HepG2 (cell line): Measurements from ENCODE around the gene ZNF624. TPM values are rescaled to one million over a fixed set of nuclear protein-coding genes. Genes with fewer than 3 reads are reported as not detected.
A peak's percentile ranks its signal among the peaks of the same experiment; 100 is the strongest.

Experiments
- BCL3 ChIP-seq: sonication (generic); formaldehyde crosslinking; IDR thresholded peaks from 2 replicates; pipeline ENCODE4 v1.5.1; 2020; ENCODE audit warnings: mild to moderate bottlenecking, missing genetic modification reagents, moderate library complexity
- E2F5 ChIP-seq: sonication (generic); formaldehyde crosslinking; conservative IDR thresholded peaks from 2 replicates; pipeline ENCODE4 v1.4.0; 2020; ENCODE audit warnings: missing genetic modification reagents
- FOXJ3 ChIP-seq: sonication (generic); formaldehyde crosslinking; IDR thresholded peaks from 2 replicates; pipeline ENCODE4 v1.4.0; 2020; ENCODE audit warnings: missing genetic modification reagents, mild to moderate bottlenecking, borderline replicate concordance
- GATA4 ChIP-seq: sonication (generic); IDR thresholded peaks from 2 replicates; pipeline ENCODE4 v1.6.1; 2016; ENCODE audit warnings: antibody characterized with exemption, low read depth, borderline replicate concordance
- GATAD2A ChIP-seq: IDR thresholded peaks from 2 replicates; pipeline ENCODE4 v1.6.1; 2016
- PHF20 ChIP-seq: sonication (generic); formaldehyde crosslinking; IDR thresholded peaks from 2 replicates; pipeline ENCODE4 v1.5.0; 2020; ENCODE audit warnings: mild to moderate bottlenecking, missing genetic modification reagents
- RFX1 ChIP-seq: fragments of 450-650 bp; IDR thresholded peaks from 2 replicates; pipeline ENCODE4 v1.6.1; 2017
- SAP130 ChIP-seq: IDR thresholded peaks from 2 replicates; pipeline ENCODE4 v1.6.1; 2016; ENCODE audit warnings: low read depth
- SCMH1 ChIP-seq: sonication (generic); formaldehyde crosslinking; IDR thresholded peaks from 2 replicates; pipeline ENCODE4 v1.9.0; 2021; ENCODE audit warnings: missing genetic modification reagents, mild to moderate bottlenecking, borderline replicate concordance
- TBX2 ChIP-seq: sonication (generic); formaldehyde crosslinking; IDR thresholded peaks from 2 replicates; pipeline ENCODE4 v1.5.0; 2020; ENCODE audit warnings: missing genetic modification reagents, mild to moderate bottlenecking, borderline replicate concordance
- TBX3 ChIP-seq: fragments of 450-650 bp; IDR thresholded peaks from 2 replicates; pipeline ENCODE4 v1.6.1; 2017; ENCODE audit warnings: antibody characterized with exemption, mild to moderate bottlenecking, inconsistent platforms, borderline replicate concordance
- U2AF1 ChIP-seq: fragments of 200-400 bp; formaldehyde crosslinking; optimal IDR thresholded peaks from 2 replicates; pipeline ENCODE3; 2017; ENCODE audit warnings: mild to moderate bottlenecking, low read depth, low read length
- ZHX2 ChIP-seq, 2 experiments: sonication (generic) in 1 of 2; formaldehyde crosslinking in 1 of 2; IDR thresholded peaks; 2 replicates each; pipeline versions ENCODE4 v1.6.1 to v1.9.0; 2014 to 2022; ENCODE audit warnings: antibody characterized with exemption in 1 of 2, borderline replicate concordance in 1 of 2, inconsistent platforms in 1 of 2, low read depth in 1 of 2, missing genetic modification reagents in 1 of 2
- ZNF160 ChIP-seq: sonication (generic); formaldehyde crosslinking; IDR thresholded peaks from 2 replicates; pipeline ENCODE4 v1.8.0; 2022; ENCODE audit warnings: mild to moderate bottlenecking, inconsistent platforms, missing genetic modification reagents
- ZNF350 ChIP-seq: sonication (generic); formaldehyde crosslinking; IDR thresholded peaks from 2 replicates; pipeline ENCODE4 v1.4.0; 2020; ENCODE audit warnings: mild to moderate bottlenecking, low read depth, missing genetic modification reagents, borderline replicate concordance
- ZNF446 ChIP-seq: sonication (generic); formaldehyde crosslinking; IDR thresholded peaks from 2 replicates; pipeline ENCODE4 v1.5.0; 2020; ENCODE audit warnings: mild to moderate bottlenecking, missing genetic modification reagents
- ZNF468 ChIP-seq: sonication (generic); formaldehyde crosslinking; IDR thresholded peaks from 2 replicates; pipeline ENCODE4 v1.8.0; 2022; ENCODE audit warnings: mild to moderate bottlenecking, moderate library complexity, missing genetic modification reagents
- ZNF550 ChIP-seq: sonication (generic); formaldehyde crosslinking; IDR thresholded peaks from 2 replicates; pipeline ENCODE4 v1.4.0; 2020; ENCODE audit warnings: mild to moderate bottlenecking, missing genetic modification reagents, borderline replicate concordance
- ZUFSP ChIP-seq: sonication (generic); formaldehyde crosslinking; IDR thresholded peaks from 2 replicates; pipeline ENCODE4 v1.9.0; 2021; ENCODE audit warnings: missing genetic modification reagents, mild to moderate bottlenecking, borderline replicate concordance
- polyA plus RNA-seq, 8 experiments: library from polyadenylated mRNA; depleted of rRNA in 3 of 8; stranded (reverse) in 7 of 8; unstranded in 1 of 8; fragments of >200 nt; fragmentation: Illumina TruSeq in 4 of 8; extraction: Trizol in 4 of 8; gene quantifications; 2 replicates each; pipeline versions ENCODE4 v1.2.1 to v1.2.3, GENCODE V29; 2011 to 2016; ENCODE audit warnings: low read depth in 4 of 8, missing spikeins in 1 of 8, mixed read lengths in 1 of 8; ENCODE audit not compliant: insufficient read depth in 1 of 8
- total RNA-seq, 5 experiments: library from RNA; depleted of rRNA; stranded (reverse); fragments of >200 nt; fragmentation: Illumina TruSeq; extraction: Trizol; gene quantifications; 2 replicates each; pipeline ENCODE4 v1.2.3, GENCODE V29; 2016; ENCODE audit warnings: low read depth in 1 of 5

ZNF624 gene
- total and polyA plus RNA-seq, 2 of the 13 experiments (the other 11 are each of a cell fraction or from before 2014, with no cell fraction given) = 0.75 to 3.5 TPM

- no peak for TF ChIP-seq ZNF468 (CRISPR knock-in tag)
- no peak for TF ChIP-seq ZUFSP (CRISPR knock-in tag)
- peak; percentile 79 for TF ChIP-seq SAP130 (CRISPR knock-in tag)
- peak; percentile 84 for TF ChIP-seq E2F5 (CRISPR knock-in tag)
- no peak for TF ChIP-seq U2AF1
- peak; percentile 66; the same call in 1 of the 2 replicates for TF ChIP-seq ZNF160
- peak; percentile 47 for TF ChIP-seq GATAD2A
- no peak for TF ChIP-seq TBX3
- TF ChIP-seq ZNF550 (CRISPR knock-in tag) = no peak
- TF ChIP-seq SCMH1 (CRISPR knock-in tag) = no peak
- no peak for TF ChIP-seq GATA4
- peak; percentile 82; the same call in 1 of the 2 replicates for TF ChIP-seq ZNF350 (CRISPR knock-in tag)
- TF ChIP-seq RFX1 = no peak
- peak; percentile 64; the same call in 1 of the 2 replicates for TF ChIP-seq PHF20
- TF ChIP-seq ZHX2 (IDR thresholded peaks at IDR 0.05; ENCODE audit: low read depth) = peak; percentile 80; the same call in 1 of the 2 replicates
- TF ChIP-seq ZHX2 (CRISPR knock-in tag; IDR thresholded peaks at IDR 0.05; ENCODE audit: borderline replicate concordance) = peak; percentile 89
- peak; percentile 73 for TF ChIP-seq FOXJ3
- peak; percentile 74 for TF ChIP-seq ZNF446 (CRISPR knock-in tag)
- peak; percentile 56; the same call in 1 of the 2 replicates for TF ChIP-seq BCL3
- peak; percentile 90 for TF ChIP-seq TBX2 (CRISPR knock-in tag)
Measured at GRCh38 chr17:16653367-16654041, at the start of gene ZNF624 (continued).
